Measurements from ENCODE around the gene NAA60.

GRCh38 chr16:3431779-3432219 is 11.7 kb upstream of the NAA60 start:
- TF ChIP-seq, protein P1, sequence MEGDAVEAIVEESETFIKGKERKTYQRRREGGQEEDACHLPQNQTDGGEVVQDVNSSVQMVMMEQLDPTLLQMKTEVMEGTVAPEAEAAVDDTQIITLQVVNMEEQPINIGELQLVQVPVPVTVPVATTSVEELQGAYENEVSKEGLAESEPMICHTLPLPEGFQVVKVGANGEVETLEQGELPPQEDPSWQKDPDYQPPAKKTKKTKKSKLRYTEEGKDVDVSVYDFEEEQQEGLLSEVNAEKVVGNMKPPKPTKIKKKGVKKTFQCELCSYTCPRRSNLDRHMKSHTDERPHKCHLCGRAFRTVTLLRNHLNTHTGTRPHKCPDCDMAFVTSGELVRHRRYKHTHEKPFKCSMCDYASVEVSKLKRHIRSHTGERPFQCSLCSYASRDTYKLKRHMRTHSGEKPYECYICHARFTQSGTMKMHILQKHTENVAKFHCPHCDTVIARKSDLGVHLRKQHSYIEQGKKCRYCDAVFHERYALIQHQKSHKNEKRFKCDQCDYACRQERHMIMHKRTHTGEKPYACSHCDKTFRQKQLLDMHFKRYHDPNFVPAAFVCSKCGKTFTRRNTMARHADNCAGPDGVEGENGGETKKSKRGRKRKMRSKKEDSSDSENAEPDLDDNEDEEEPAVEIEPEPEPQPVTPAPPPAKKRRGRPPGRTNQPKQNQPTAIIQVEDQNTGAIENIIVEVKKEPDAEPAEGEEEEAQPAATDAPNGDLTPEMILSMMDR (IDR thresholded peaks at IDR 0.05): no peak
- TF ChIP-seq ZFX (IDR thresholded peaks at IDR 0.05; ENCODE audit: borderline replicate concordance): no peak

All from 22Rv1 (cell line).